Kidney epithelial cell (primary cell): ENCODE results near the gene GPC6. TPM values are rescaled to one million over a fixed set of nuclear protein-coding genes. Genes with fewer than 3 reads are reported as not detected.

Experiments
- DNase-seq: peaks from one replicate; pipeline ENCODE4 v3.0.0-alpha.2; 2010; ENCODE audit warnings: low read depth
- H3K27me3 ChIP-seq: 2 replicates; pipeline ENCODE4 v1.6.0; 2011; ENCODE audit warnings: low read length; ENCODE audit not compliant: control insufficient read depth, insufficient read depth
- H3K36me3 ChIP-seq: 2 replicates; pipeline ENCODE4 v1.5.1; 2011; ENCODE audit warnings: low read length; ENCODE audit not compliant: control insufficient read depth, insufficient read depth
- H3K4me3 ChIP-seq: 2 replicates; pipeline ENCODE4 v1.5.1; 2011; ENCODE audit warnings: low read depth, mild to moderate bottlenecking, control low read depth, low read length
- CTCF ChIP-seq: IDR thresholded peaks from 2 replicates; pipeline ENCODE4 v1.5.1; 2011; ENCODE audit warnings: mild to moderate bottlenecking, moderate library complexity, low read length, control low read depth, inconsistent platforms; ENCODE audit not compliant: insufficient read depth, poor library complexity, severe bottlenecking
- total RNA-seq: library from RNA; depleted of rRNA; stranded (reverse); fragments of >200 nt; gene quantifications from 2 replicates; pipeline ENCODE4 v1.2.3, GENCODE V29; 2015

The GPC6 gene
- total RNA-seq, 1 donor from 2014 or later = 62.7 TPM

DNA sequence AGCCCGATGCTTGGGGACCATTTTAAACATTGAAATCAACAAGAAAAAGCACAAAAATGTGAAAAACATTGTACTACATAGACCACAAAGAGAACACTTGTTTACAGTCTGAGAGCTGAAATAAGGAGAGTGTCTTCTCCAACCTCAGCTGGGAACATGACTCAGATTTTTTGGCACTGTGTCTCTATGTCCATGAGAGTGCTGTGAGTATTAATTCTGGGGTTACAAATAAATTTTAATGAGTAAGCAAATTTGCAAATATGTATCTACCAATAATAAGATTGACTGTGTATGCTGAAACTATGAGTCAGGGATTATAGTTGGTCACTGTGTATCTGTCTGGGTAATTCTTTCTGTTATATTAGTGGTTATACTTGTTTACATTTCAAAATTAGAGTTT lies 1078.9 kb downstream of the GPC6 start:
- Histone ChIP-seq H3K27me3 (no peaks in the 10 kb centered on the region), H3K36me3 (no peaks in the 10 kb centered on the region), H3K4me3 (no peak overlapping the region)
- no peak for TF ChIP-seq CTCF
- no peak for DNase-seq

- H3K27me3 ChIP-seq = no peaks in the 10 kb centered on the region
- H3K36me3 ChIP-seq = no peaks in the 10 kb centered on the region
- no peak for DNase-seq
- TF ChIP-seq CTCF = no peak
- H3K4me3 ChIP-seq = no peak overlapping the region
Measured at GRCh38 chr13:94305934-94306333, 1079.3 kb downstream of the GPC6 start.

DNA sequence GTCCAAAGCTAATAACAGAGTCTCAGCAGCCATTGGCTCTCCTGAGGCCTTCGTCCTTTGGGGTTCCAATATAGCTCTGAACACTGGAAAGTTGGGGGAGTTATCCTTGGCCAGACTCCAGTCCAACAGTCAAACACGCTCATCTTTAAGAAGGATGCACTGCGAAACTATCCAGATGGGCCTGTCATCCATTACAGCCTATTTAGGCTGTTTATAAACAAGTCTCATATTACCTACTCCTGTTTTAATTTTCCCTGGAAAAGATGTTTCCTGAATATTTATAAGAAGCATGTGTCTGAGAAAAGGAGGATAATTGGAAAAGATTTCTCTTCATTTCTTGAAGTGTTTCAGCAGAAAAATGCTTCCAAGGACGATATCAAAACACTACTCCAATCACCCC lies 1082.2 kb downstream of the GPC6 start:
- Histone ChIP-seq H3K4me3 (no peak overlapping the region), H3K27me3 (no peaks in the 10 kb centered on the region), H3K36me3 (no peaks in the 10 kb centered on the region)
- no peak for TF ChIP-seq CTCF
- DNase-seq = no peak

DNA sequence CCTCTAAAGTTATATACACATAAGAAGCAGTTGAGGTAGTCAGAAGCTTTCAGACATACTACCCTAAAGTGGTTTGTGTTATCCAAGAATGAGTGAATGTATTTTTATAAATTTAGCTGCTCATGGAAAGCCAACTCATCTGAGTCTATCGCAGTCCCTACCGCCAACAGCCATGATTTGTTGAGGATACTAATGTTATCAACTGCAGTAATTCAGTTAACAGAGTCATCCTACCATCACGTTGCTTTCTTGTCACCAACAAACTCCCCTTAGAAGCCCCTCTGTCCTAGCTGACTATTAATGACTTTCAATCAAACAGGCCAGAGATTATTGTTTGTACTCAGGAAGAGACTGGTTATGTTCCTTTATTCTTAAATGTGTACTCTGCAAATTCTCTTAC lies 1083.0 kb downstream of the GPC6 start:
- Histone ChIP-seq H3K36me3 (no peaks in the 10 kb centered on the region), H3K4me3 (no peak overlapping the region), H3K27me3 (no peaks in the 10 kb centered on the region)
- no peak for DNase-seq
- TF ChIP-seq CTCF = no peak

DNA sequence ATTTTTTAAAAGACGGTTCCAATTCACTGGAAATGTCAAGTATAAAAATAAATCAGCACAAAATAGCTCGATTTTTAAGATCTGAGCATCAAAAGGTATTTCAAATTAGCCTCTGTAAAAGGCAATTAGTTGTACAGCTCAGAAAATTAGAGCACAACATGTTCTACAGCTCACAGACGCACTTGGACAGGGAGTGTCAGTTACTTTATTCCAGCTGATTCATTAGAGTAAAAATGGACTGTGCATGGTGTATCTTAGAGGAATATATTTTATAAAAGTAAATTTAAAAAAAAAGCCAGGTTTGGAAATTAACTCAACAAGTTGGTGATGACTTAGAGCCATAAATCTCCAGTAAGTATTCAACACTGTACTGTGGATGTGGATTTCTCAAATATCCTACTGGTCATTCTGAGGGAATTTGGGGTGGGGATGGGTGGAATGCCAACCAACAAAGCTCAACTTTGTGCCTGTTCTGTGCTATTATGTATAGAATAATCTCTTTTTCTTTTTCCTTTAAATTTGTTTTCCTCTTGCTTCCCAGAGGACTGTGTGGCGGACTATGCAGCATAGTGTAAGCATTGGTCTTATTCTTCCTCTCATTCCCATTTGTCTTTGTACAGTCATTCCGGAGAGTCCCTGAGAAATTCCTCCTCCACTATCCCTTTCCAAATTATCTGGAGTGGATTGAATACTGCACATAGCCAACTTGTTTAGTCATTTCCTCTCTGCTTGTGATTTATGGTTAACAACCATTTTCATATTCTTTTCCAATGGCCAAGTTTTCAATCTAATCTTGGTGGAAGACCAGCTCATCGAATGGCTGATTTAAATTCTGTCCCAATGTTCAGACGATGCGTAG lies 1083.6 kb downstream of the GPC6 start:
- no peak overlapping the region for H3K4me3 ChIP-seq
- peak; percentile 37 for DNase-seq

More for the DNA sequence above, 1083.6 kb downstream of the GPC6 start:
- no peaks in the 10 kb centered on the region for H3K36me3 ChIP-seq
- H3K27me3 ChIP-seq = no peaks in the 10 kb centered on the region
- TF ChIP-seq CTCF = no peak
